Measurements from ENCODE around the gene FERMT3. TPM values are rescaled to one million over a fixed set of nuclear protein-coding genes. Genes with fewer than 3 reads are reported as not detected.

Gene FERMT3
- total and polyA plus RNA-seq, 2 of the 8 experiments (the other 6 are each of a cell fraction or from before 2014, with no cell fraction given): 1.4 to 3.7 TPM

- no peak for TF ChIP-seq SIX5 (IDR thresholded peaks at IDR 0.05; ENCODE audit: low read depth, low read length)
- TF ChIP-seq POLR2A (IDR thresholded peaks at IDR 0.05; ENCODE audit: control extremely low read depth in 1 of 2, low read depth in 2 of 2, low read length in 2 of 2): peak in 1 of 2 experiments; percentile 54; a peak in 2 of 3 replicates
- TF ChIP-seq MAX (IDR thresholded peaks at IDR 0.05): no peak
- no peak; the same call in 1 of the 2 replicates for TF ChIP-seq SP4 (IDR thresholded peaks at IDR 0.05; ENCODE audit: low read length)
- TF ChIP-seq BRCA1 (IDR thresholded peaks at IDR 0.05; ENCODE audit: low read depth, low read length): no peak
- no peak for TF ChIP-seq CBX5 (IDR thresholded peaks at IDR 0.05; ENCODE audit: low read depth, low read length)
- no peak for TF ChIP-seq TAF7 (optimal IDR thresholded peaks at IDR 0.05; ENCODE audit: borderline replicate concordance, low read depth, low read length)
- no peak for TF ChIP-seq SP2 (IDR thresholded peaks at IDR 0.05; ENCODE audit: low read length)
- TF ChIP-seq CHD2 (IDR thresholded peaks at IDR 0.05; ENCODE audit: low read length): no peak
- no peak for TF ChIP-seq SUZ12 (IDR thresholded peaks at IDR 0.05; ENCODE audit: low read length)
- no peak; the same call in 1 of the 2 replicates for TF ChIP-seq KDM5A (IDR thresholded peaks at IDR 0.05; ENCODE audit: low read length)
- peak; percentile 82; the same call in 1 of the 2 replicates for TF ChIP-seq YY1 (IDR thresholded peaks at IDR 0.05; ENCODE audit: low read depth, low read length)
- no peak for TF ChIP-seq RNF2 (IDR thresholded peaks at IDR 0.05; ENCODE audit: borderline replicate concordance, low read depth, low read length, missing control alignments, poor library complexity, severe bottlenecking)
- no peak for TF ChIP-seq JUN (IDR thresholded peaks at IDR 0.05; ENCODE audit: low read depth, low read length)
- TF ChIP-seq BCL11A (IDR thresholded peaks at IDR 0.05; ENCODE audit: low read depth in 2 of 2, low read length in 2 of 2): no peak
- TF ChIP-seq NANOG (IDR thresholded peaks at IDR 0.05; ENCODE audit: insufficient read depth, low read depth, low read length, poor library complexity, severe bottlenecking): no peak
- TF ChIP-seq KDM1A (IDR thresholded peaks at IDR 0.05; ENCODE audit: borderline replicate concordance, low read length): no peak; the same call in 1 of the 2 replicates
- no peak for TF ChIP-seq SAP30 (IDR thresholded peaks at IDR 0.05; ENCODE audit: insufficient read depth, insufficient replicate concordance, low read length)
- TF ChIP-seq CBX8 (IDR thresholded peaks at IDR 0.05; ENCODE audit: borderline replicate concordance, low read depth, low read length): no peak
- TF ChIP-seq TEAD4 (IDR thresholded peaks at IDR 0.05; ENCODE audit: low read depth, low read length): peak; percentile 40; the same call in 1 of the 2 replicates
- peak; percentile 52; the same call in 1 of the 2 replicates for TF ChIP-seq RBBP5 (IDR thresholded peaks at IDR 0.05; ENCODE audit: borderline replicate concordance, low read depth, low read length)
- no peak for TF ChIP-seq TCF12 (IDR thresholded peaks at IDR 0.05; ENCODE audit: low read depth, low read length)
- TF ChIP-seq POLR2AphosphoS5 (IDR thresholded peaks at IDR 0.05; ENCODE audit: low read depth, low read length): peak; percentile 4; the same call in 1 of the 2 replicates
- TF ChIP-seq FOSL1 (IDR thresholded peaks at IDR 0.05; ENCODE audit: insufficient read depth, low read depth, low read length): no peak
These were observed 35.2 kb downstream of the FERMT3 start (continued) for GRCh38 chr11:64241491-64242374.

Data from H1 (cell line).